ENCODE results near the gene SOHLH2.

The SOHLH2 gene

GRCh38 chr13:36131931-36132297, 82.4 kb downstream of the SOHLH2 start:
- no peak for DNase-seq (ENCODE audit: low spot score)

DNA sequence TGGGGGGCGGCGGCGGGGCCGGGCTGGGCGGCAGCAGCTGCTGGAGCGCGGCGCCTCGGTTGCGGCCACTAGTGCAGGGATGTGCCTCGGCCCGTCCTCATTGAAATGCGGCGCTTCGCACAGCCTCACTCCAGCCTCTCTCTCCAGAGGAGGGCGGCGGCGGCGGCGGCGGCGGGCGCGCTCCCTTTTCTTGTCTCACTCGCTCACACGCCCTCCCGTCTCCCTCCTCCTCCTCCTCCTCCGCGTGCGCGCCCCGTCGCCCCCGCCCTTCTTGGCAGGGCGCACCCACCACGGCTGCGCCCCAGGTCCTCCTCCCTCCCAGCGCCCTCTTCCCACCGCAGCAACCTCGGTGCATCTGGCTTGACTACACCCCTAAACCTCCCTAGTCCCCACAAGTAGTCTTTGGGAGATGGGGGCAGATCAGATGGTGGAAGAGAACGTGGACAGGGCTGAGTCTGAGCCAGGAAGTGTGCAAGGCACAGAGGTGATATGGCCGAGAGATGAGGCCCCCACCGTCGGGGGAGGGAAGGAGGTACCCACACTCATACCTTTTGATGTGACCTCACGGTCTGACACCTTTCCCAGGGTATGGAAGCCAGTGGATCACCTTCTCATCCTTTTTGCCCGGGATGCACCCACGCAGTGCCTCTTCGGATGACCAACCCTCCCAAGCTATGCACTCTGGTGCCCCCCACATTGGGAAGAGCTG, 83.0 kb downstream of the SOHLH2 start, which contains the start of gene DCLK1:
Gene DCLK1, minus strand, starts transcription at position 161 of the 709 bp plus-strand sequence.
- no peak for DNase-seq (ENCODE audit: low spot score)

DNA sequence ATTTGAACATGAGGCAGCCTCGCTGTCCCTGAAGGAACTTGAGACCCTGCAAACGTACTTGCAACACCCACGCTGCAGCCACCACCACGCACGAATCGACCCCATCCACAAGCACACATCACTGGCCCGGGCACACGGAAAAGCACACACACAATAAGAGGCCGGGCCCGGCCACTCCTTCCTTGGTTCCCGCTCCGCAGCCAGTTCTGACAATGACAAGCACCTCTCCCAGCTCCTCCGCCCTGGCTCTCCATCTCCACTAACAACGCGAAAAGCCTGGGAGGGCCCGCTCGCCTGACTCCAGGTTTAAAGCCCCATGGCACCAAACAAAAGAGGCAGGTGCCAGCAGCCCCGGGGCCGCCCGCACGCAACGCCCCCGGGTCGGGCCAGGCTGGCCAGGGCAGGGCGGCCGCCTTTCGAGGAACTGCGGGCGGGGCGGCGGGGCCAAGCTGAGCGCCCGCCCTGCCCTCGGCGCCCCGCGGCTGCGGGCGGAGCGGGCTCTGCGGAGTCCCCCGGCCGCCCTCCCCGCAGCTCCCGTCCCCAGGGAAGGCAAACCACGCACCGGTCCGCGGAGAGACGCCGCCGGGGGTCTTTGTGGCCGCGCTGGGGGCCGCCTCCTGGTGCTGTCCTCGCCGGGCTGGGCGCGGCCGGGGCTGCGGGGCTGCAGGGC, 83.7 kb downstream of the SOHLH2 start:
- no peak for DNase-seq (ENCODE audit: low spot score)

- no peak for DNase-seq (ENCODE audit: low spot score)
Measured at GRCh38 chr13:36130193-36130551, 84.2 kb downstream of the SOHLH2 start.

DNA sequence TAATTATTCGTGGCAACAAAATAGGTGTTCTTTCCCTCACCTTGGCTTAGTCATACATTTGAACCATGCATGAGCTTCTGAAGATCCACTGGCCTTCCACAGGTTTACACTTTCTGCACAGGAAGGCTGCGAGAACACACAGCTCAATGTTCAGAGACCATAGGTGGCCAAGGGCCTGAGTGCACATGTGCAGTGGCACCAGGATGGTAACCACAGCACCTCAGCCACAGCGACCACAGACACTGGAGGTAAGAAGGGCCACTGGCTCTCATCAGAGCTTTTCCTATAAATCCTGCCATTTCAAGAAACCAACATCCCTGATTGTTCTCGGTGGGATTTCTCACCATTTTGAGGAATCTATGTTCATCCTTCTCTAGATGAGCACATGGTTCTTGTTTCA, 84.8 kb downstream of the SOHLH2 start:
- no peak for DNase-seq (ENCODE audit: low spot score)

DNA sequence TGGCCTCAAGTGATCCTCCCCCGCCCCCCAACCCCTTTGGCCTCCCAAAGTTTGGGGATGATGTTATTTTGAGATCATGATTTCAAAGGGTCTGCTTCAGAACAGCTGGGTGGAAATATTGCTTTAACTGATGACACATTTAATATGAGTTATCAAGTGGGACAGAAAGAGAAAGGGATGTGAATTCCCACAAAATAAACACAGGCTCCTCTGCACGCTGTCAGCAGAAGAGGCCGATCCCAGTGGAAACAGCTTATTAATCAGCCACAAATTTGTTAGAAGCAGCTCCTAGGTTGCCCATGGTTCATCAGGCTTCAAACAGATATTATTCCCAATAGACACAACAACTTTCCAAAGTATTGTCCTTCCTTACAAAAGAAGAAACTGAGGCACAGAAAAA, 87.9 kb downstream of the SOHLH2 start:
- no peak for DNase-seq (ENCODE audit: low spot score)

- no peak for DNase-seq (ENCODE audit: low spot score)
Measured at GRCh38 chr13:36125841-36126240, 88.5 kb downstream of the SOHLH2 start.

- no peak for DNase-seq (ENCODE audit: low spot score)
Measured at GRCh38 chr13:36124236-36124822, 90.0 kb downstream of the SOHLH2 start.
